ENCODE results near the gene ASS1.

Gene ASS1

GRCh38 chr9:130539420-130540223 lies 94.9 kb downstream of the ASS1 start:
- no peak for DNase-seq

- no peak for DNase-seq
Measured at GRCh38 chr9:130541533-130541932, 96.8 kb downstream of the ASS1 start.

- DNase-seq, result no peak
Measured at GRCh38 chr9:130542038-130542437, 97.3 kb downstream of the ASS1 start.

- no peak for DNase-seq
Measured at GRCh38 chr9:130542457-130543228, 97.9 kb downstream of the ASS1 start.

- DNase-seq, result no peak
Measured at GRCh38 chr9:130543368-130543767, 98.6 kb downstream of the ASS1 start.

GRCh38 chr9:130543859-130544258 lies 99.1 kb downstream of the ASS1 start:
- DNase-seq, result no peak

GRCh38 chr9:130544364-130544763 lies 99.6 kb downstream of the ASS1 start:
- no peak for DNase-seq

GRCh38 chr9:130548103-130548502 lies 103.3 kb downstream of the ASS1 start:
- no peak for DNase-seq

GRCh38 chr9:130549093-130549735 lies 104.5 kb downstream of the ASS1 start:
- DNase-seq, result no peak
